ENCODE measurements around the gene MINDY4B.

Gene MINDY4B

GRCh38 chr3:150890831-150891230 lies 14.4 kb downstream of the MINDY4B start:
- in situ Hi-C loops (cut with HindIII; ENCODE audit: low sequenced_read_pairs): no loop called here
- no peak for TF ChIP-seq CTCF (IDR thresholded peaks at IDR 0.05; ENCODE audit: low read depth, low read length, missing control alignments)
- DNase-seq (ENCODE audit: low read depth): no peak
- H3K4me3 ChIP-seq (ENCODE audit: low read depth, low read length): no peak overlapping the region

- TF ChIP-seq CTCF (IDR thresholded peaks at IDR 0.05; ENCODE audit: low read depth, low read length, missing control alignments): no peak
- DNase-seq (ENCODE audit: low read depth): no peak
- H3K4me3 ChIP-seq (ENCODE audit: low read depth, low read length): no peak overlapping the region
- in situ Hi-C loops (cut with HindIII; ENCODE audit: low sequenced_read_pairs): no loop called here
Observed at GRCh38 chr3:150890295-150890694, 14.9 kb downstream of the MINDY4B start.

GRCh38 chr3:150889106-150889505 lies 16.1 kb downstream of the MINDY4B start:
- in situ Hi-C loops (cut with HindIII; ENCODE audit: low sequenced_read_pairs): no loop called here
- H3K4me3 ChIP-seq (ENCODE audit: low read depth, low read length): no peak overlapping the region
- no peak for DNase-seq (ENCODE audit: low read depth)
- TF ChIP-seq CTCF (IDR thresholded peaks at IDR 0.05; ENCODE audit: low read depth, low read length, missing control alignments): no peak

DNA sequence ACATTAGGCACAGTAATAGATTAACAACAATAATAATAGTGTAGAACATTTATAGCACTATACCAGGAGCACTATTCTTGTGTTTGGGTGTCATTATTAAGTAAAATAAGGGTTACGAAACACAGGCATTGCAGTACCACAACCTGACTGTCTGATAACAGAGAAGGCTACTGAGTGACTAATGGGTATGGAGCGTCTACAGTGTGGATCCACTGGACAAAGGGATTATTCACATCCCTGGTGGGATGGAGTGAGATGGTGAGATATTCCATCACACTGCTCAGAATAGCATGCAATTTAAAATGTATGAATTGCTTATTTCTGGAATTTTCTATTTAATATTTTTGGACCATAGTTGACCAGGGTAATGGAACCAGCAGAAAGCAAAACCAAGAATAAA lies 18.2 kb downstream of the MINDY4B start:
- no peak for DNase-seq (ENCODE audit: low read depth)
- no peak for TF ChIP-seq CTCF (IDR thresholded peaks at IDR 0.05; ENCODE audit: low read depth, low read length, missing control alignments)
- H3K4me3 ChIP-seq (ENCODE audit: low read depth, low read length): no peak overlapping the region
- in situ Hi-C loops (cut with HindIII; ENCODE audit: low sequenced_read_pairs): no loop called here

- H3K4me3 ChIP-seq (ENCODE audit: low read depth, low read length): no peak overlapping the region
- in situ Hi-C loops (cut with HindIII; ENCODE audit: low sequenced_read_pairs): no loop called here
- no peak for TF ChIP-seq CTCF (IDR thresholded peaks at IDR 0.05; ENCODE audit: low read depth, low read length, missing control alignments)
- no peak for DNase-seq (ENCODE audit: low read depth)
Observed at GRCh38 chr3:150885535-150885934, 19.7 kb downstream of the MINDY4B start.

DNA sequence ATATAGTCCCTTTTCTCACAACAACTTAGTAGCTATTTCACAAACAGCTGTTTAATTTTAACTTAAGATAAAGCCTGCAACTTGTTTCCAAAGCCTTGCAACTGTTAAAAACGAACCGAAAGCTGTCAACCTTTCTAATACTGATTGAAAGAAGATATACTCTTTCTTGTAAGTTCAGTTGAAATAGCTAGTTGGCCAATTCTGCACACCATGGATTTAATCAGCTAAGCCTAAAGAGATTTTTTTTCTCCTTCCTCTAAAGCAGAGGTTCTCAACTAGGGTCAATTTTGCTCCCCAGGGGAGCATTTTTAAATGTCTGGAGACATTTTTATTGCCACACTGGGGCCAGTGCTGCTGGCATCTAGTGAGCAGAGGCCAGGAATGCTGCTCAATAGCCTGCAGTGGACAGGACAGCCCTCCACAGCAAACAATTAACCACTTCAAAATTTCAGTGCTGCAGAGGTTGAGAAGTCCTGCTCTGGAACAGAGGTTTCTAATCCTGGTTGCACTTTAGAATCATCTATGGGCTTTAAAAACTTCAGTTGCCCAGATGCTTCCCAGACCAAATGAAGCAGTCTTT lies 26.2 kb downstream of the MINDY4B start:
- TF ChIP-seq CTCF (IDR thresholded peaks at IDR 0.05; ENCODE audit: low read depth, low read length, missing control alignments): no peak
- DNase-seq (ENCODE audit: low read depth): no peak
- in situ Hi-C loops (cut with HindIII; ENCODE audit: low sequenced_read_pairs): no loop called here
- no peak overlapping the region for H3K4me3 ChIP-seq (ENCODE audit: low read depth, low read length)

- no peak for TF ChIP-seq CTCF (IDR thresholded peaks at IDR 0.05; ENCODE audit: low read depth, low read length, missing control alignments)
- DNase-seq (ENCODE audit: low read depth): no peak
- H3K4me3 ChIP-seq (ENCODE audit: low read depth, low read length): no peak overlapping the region
- in situ Hi-C loops (cut with HindIII; ENCODE audit: low sequenced_read_pairs): no loop called here
Observed at GRCh38 chr3:150878290-150878689, 26.9 kb downstream of the MINDY4B start.
